ENCODE measurements around the gene ZNF516. TPM values are rescaled to one million over a fixed set of nuclear protein-coding genes. Genes with fewer than 3 reads are reported as not detected.
A peak's percentile ranks its signal among the peaks of the same experiment; 100 is the strongest.

ZNF516 gene
- total and polyA plus RNA-seq, 2 of the 4 experiments (the other 2 are of a cell fraction) = 7.9 to 16.9 TPM

DNA sequence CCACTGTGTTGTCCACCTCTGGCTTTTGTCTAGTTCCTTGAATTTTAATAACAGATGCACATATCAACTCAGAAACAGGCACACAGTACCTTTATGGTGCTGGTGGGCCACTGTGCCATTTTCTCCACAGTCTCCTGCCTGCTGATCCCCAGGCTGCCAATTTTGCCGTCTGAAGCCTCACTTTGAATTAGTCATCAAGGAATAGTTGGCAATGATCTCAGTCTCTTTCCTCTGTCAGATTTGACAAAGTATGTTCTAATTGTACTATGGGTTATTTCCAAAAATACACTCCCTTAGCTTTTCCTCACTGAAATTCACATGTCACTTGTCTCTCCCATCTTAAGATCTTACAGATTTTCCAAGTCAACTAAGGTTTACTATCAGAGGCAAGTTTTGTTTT lies 140.7 kb downstream of the ZNF516 start:
- no peak overlapping the region for H2AK9ac ChIP-seq (replicated peaks; ENCODE audit: low read depth, low read length, poor library complexity)
- POLR2A ChIA-PET (ENCODE audit: unreplicated experiment) = no interaction called here
- H3K4ac ChIP-seq (ENCODE audit: low read depth, low read length) = no peak overlapping the region
- dilution Hi-C loops (cut with HindIII; ENCODE audit: low sequenced_read_pairs, unreplicated experiment) = no loop called here
- H3K27me3 ChIP-seq (ENCODE audit: control insufficient read depth, insufficient read depth, low read length) = no peaks in the 10 kb centered on the region
- no CpG with 5 or more reads among the region's 1 CpG for WGBS, 2 experiments (ENCODE audit: extremely low coverage in 2 of 2, insufficient read length in 1 of 2)
- H2BK120ac ChIP-seq (ENCODE audit: low read depth, low read length) = no peak overlapping the region
- H3K4me3 ChIP-seq (ENCODE audit: insufficient read depth, low read depth, low read length) = no peak overlapping the region
- H4K20me1 ChIP-seq (ENCODE audit: insufficient read depth, low read length) = no peaks in the 10 kb centered on the region; the same call in 1 of the 2 replicates
- no peak overlapping the region for H2BK5ac ChIP-seq (ENCODE audit: low read depth, low read length, poor library complexity, severe bottlenecking)
- H3K4me1 ChIP-seq (ENCODE audit: control insufficient read depth, insufficient read depth, low read length) = peaks cover 2% of the 10 kb centered on the region; the same call in 1 of the 2 replicates
- H3K36me3 ChIP-seq (ENCODE audit: control insufficient read depth, insufficient read depth, low read length) = peaks cover 23% of the 10 kb centered on the region; the same call in 1 of the 2 replicates
- no peak overlapping the region for H3K23ac ChIP-seq (ENCODE audit: low read depth, low read length)
- H3K18ac ChIP-seq (ENCODE audit: low read depth, low read length) = no peak overlapping the region
- H4K5ac ChIP-seq (ENCODE audit: low read depth, low read length) = no peak overlapping the region
- H2BK15ac ChIP-seq (ENCODE audit: low read depth, low read length) = no peak overlapping the region
- no peak overlapping the region for H3K9ac ChIP-seq (ENCODE audit: low read depth, low read length)
- no peak for ATAC-seq (ENCODE audit: low read depth)
- in situ Hi-C loops (cut with MboI; ENCODE audit: low sequenced_read_pairs) = loop anchor here (10.0 to 25.0 kb wide), 3 partner anchors 867 to 1710 kb away; partner anchors contain the start of genes PTGR3 and TSHZ1
- no peak overlapping the region for H3K56ac ChIP-seq (ENCODE audit: extremely low read depth, insufficient read depth, low read length)
- no TSS peak for BruUV-seq (replicated peaks)
- H2BK20ac ChIP-seq (ENCODE audit: low read depth, low read length) = no peak overlapping the region
- no peak overlapping the region for H2AFZ ChIP-seq (replicated peaks; ENCODE audit: low read length, poor library complexity)
- intact Hi-C loops (cut with micrococcal nuclease) = no loop called here
- CTCF ChIA-PET = no interaction called here
- no peak overlapping the region for H3K4me2 ChIP-seq (ENCODE audit: low read depth, low read length)
- 0 out of 2 replicates have a peak, but pooled peaks cover 4% of the 10 kb centered on the region for H3K9me3 ChIP-seq (ENCODE audit: control insufficient read depth, insufficient read depth, low read length)
- no peak overlapping the region for H3K27ac ChIP-seq (ENCODE audit: insufficient read depth, low read length)
- DNase-seq = peak; percentile 72
- H4K91ac ChIP-seq (ENCODE audit: insufficient read depth, low read depth, low read length) = no peak overlapping the region
- H3K14ac ChIP-seq (replicated peaks; ENCODE audit: low read depth, low read length) = no peak overlapping the region
- H2AK5ac ChIP-seq (ENCODE audit: low read depth, low read length) = no peak overlapping the region
- H4K8ac ChIP-seq (ENCODE audit: low read depth in 2 of 2, low read length in 2 of 2) = no peak overlapping the region
- peaks cover 6% of the 10 kb centered on the region; the same call in 1 of the 2 replicates for H3K9me1 ChIP-seq (ENCODE audit: insufficient read depth, low read length)
- H3K79me1 ChIP-seq (ENCODE audit: low read depth in 1 of 2, low read length in 2 of 2) = peaks cover 0 to 12% of the 10 kb centered on the region in 2 experiments; a peak in 1 of 4 replicates
- TF ChIP-seq, protein P1, sequence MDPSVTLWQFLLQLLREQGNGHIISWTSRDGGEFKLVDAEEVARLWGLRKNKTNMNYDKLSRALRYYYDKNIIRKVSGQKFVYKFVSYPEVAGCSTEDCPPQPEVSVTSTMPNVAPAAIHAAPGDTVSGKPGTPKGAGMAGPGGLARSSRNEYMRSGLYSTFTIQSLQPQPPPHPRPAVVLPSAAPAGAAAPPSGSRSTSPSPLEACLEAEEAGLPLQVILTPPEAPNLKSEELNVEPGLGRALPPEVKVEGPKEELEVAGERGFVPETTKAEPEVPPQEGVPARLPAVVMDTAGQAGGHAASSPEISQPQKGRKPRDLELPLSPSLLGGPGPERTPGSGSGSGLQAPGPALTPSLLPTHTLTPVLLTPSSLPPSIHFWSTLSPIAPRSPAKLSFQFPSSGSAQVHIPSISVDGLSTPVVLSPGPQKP (IDR thresholded peaks at IDR 0.05; ENCODE audit: borderline replicate concordance, low read depth, low read length) = no peak
